Measurements from ENCODE around the gene OR5H6.
"Not testable (repeated sequence)": the region's sequence is repeated elsewhere in the genome, so short reads cannot be mapped to it uniquely, and the experiment has no call there.

Gene OR5H6

GRCh38 chr3:98243843-98244242, 20.2 kb upstream of the OR5H6 start:
- no peak overlapping the region for H3K27ac ChIP-seq
- TF ChIP-seq CTCF (conservative IDR thresholded peaks at IDR 0.05) = no peak

- no peak for TF ChIP-seq CTCF (conservative IDR thresholded peaks at IDR 0.05)
- no peak overlapping the region for H3K27ac ChIP-seq
Measured at GRCh38 chr3:98246142-98246541, 17.9 kb upstream of the OR5H6 start.

GRCh38 chr3:98256026-98256425, 8.0 kb upstream of the OR5H6 start:
- H3K27ac ChIP-seq = not testable (repeated sequence)

GRCh38 chr3:98259707-98260106, 4.3 kb upstream of the OR5H6 start:
- no peak overlapping the region for H3K27ac ChIP-seq
- TF ChIP-seq CTCF (conservative IDR thresholded peaks at IDR 0.05) = no peak

GRCh38 chr3:98262046-98262445, 2.0 kb upstream of the OR5H6 start:
- TF ChIP-seq CTCF (conservative IDR thresholded peaks at IDR 0.05) = no peak

GRCh38 chr3:98269846-98270245, 5.8 kb downstream of the OR5H6 start:
- H3K27ac ChIP-seq = no peak overlapping the region
- no peak for TF ChIP-seq CTCF (conservative IDR thresholded peaks at IDR 0.05)

More at GRCh38 chr3:98262046-98262445, 2.0 kb upstream of the OR5H6 start:
- H3K27ac ChIP-seq = no peak overlapping the region

GRCh38 chr3:98272126-98272525, 8.1 kb downstream of the OR5H6 start:
- no peak for TF ChIP-seq CTCF (conservative IDR thresholded peaks at IDR 0.05)
- H3K27ac ChIP-seq = no peak overlapping the region

GRCh38 chr3:98274914-98275313, 10.9 kb downstream of the OR5H6 start:
- TF ChIP-seq CTCF (conservative IDR thresholded peaks at IDR 0.05) = no peak
- no peak overlapping the region for H3K27ac ChIP-seq

Measured in VCaP (cell line).